ENCODE measurements around the gene INHBB. TPM values are rescaled to one million over a fixed set of nuclear protein-coding genes. Genes with fewer than 3 reads are reported as not detected.

Gene INHBB
- polyA plus RNA-seq, 2 of the 4 experiments (the other 2 are of a cell fraction) = 7.2 to 25.3 TPM

GRCh38 chr2:120348737-120349439, 3.0 kb downstream of the INHBB start:
- ChIA-PET CTCF (interaction anchor here (0.6 to 2.0 kb wide), 6 partner anchors 47 to 723 kb away, joined by 3 to 9 read pairs (median 4); no protein-coding TSS in a partner anchor), POLR2A (interaction anchor here (0.7 to 1.6 kb wide), 2 partner anchors 97 to 727 kb away, joined by 3 to 4 read pairs; no protein-coding TSS in a partner anchor)
- DNase-seq (ENCODE audit: low read depth in 1 of 2, low spot score in 1 of 2) = no peak
- no peak for TF ChIP-seq MAZ (IDR thresholded peaks at IDR 0.05; ENCODE audit: borderline replicate concordance, low read depth, low read length)
- TF ChIP-seq JUN (IDR thresholded peaks at IDR 0.05) = no peak
- no peak for TF ChIP-seq HMGXB4 (CRISPR knock-in tag; IDR thresholded peaks at IDR 0.05; ENCODE audit: borderline replicate concordance)
- no peak for TF ChIP-seq ATOH8 (CRISPR knock-in tag; IDR thresholded peaks at IDR 0.05; ENCODE audit: low read depth)
- no peak for TF ChIP-seq MAX (IDR thresholded peaks at IDR 0.05)
- no peak for TF ChIP-seq HDAC2 (IDR thresholded peaks at IDR 0.05)
- TF ChIP-seq RAD21 (conservative IDR thresholded peaks at IDR 0.05 in 1 of 2, IDR thresholded peaks at IDR 0.05 in 1 of 2) = no peak
- TF ChIP-seq TP53 (CRISPR knock-in tag; IDR thresholded peaks at IDR 0.05) = no peak
- TF ChIP-seq MYC (IDR thresholded peaks at IDR 0.05; ENCODE audit: borderline replicate concordance, low read length) = no peak
- TF ChIP-seq HOXA7 (CRISPR knock-in tag; IDR thresholded peaks at IDR 0.05) = no peak
- no peak for TF ChIP-seq CEBPB (IDR thresholded peaks at IDR 0.05)
- no peak for TF ChIP-seq ZFP36 (IDR thresholded peaks at IDR 0.05; ENCODE audit: borderline replicate concordance, partially characterized antibody)
- TF ChIP-seq TFCP2L1 (CRISPR knock-in tag; IDR thresholded peaks at IDR 0.05) = no peak
- no peak for TF ChIP-seq EP300 (IDR thresholded peaks at IDR 0.05)
- no peak for TF ChIP-seq ZNF302 (CRISPR knock-in tag; IDR thresholded peaks at IDR 0.05)
- TF ChIP-seq NR3C1 (IDR thresholded peaks at IDR 0.05) = no peak
- TF ChIP-seq SREBF2 (IDR thresholded peaks at IDR 0.05) = no peak
- 78% methylated on average over 17 of the region's 27 CpGs for WGBS (ENCODE audit: missing lambda C conversion rate)
- Histone ChIP-seq H3K4me3 (peak overlapping the region; percentile 85; the same call in 2 of the 3 replicates), H3K4me2 (peak overlapping the region; percentile 94), H3K9me3 (no peaks in the 10 kb centered on the region), H3K27ac (peak overlapping the region; percentile 69 to 93; a peak in 5 of 6 replicates), H3K4me1 (peaks cover 34% of the 10 kb centered on the region)
- FAIRE-seq = no peak
- no peak for ATAC-seq

- POLR2A ChIA-PET = no interaction called here
- Histone ChIP-seq H3K4me1 (peaks cover 28% of the 10 kb centered on the region), H3K27ac (no peak overlapping the region; a peak in 1 of 6 replicates), H3K4me3 (no peak overlapping the region), H3K4me2 (no peak overlapping the region), H3K9me3 (no peaks in the 10 kb centered on the region)
- CTCF ChIA-PET = interaction anchor here (0.9 to 1.4 kb wide), 2 partner anchors 46 to 184 kb away, joined by 3 to 4 read pairs; no protein-coding TSS in a partner anchor
- TF ChIP-seq TFCP2L1 (CRISPR knock-in tag; IDR thresholded peaks at IDR 0.05) (no peak), ELK1 (IDR thresholded peaks at IDR 0.05; ENCODE audit: low read depth, low read length) (no peak), CHD2 (IDR thresholded peaks at IDR 0.05; ENCODE audit: low read length, partially characterized antibody) (no peak), EHMT2 (IDR thresholded peaks at IDR 0.05; ENCODE audit: low read depth) (no peak), MAFK (IDR thresholded peaks at IDR 0.05; ENCODE audit: partially characterized antibody) (no peak), HOXB13 (CRISPR knock-in tag; IDR thresholded peaks at IDR 0.05; ENCODE audit: low read depth) (no peak), FOSL2 (IDR thresholded peaks at IDR 0.05) (no peak), FOSL2 (CRISPR knock-in tag; IDR thresholded peaks at IDR 0.05) (no peak), RCOR1 (IDR thresholded peaks at IDR 0.05; ENCODE audit: low read depth, low read length) (no peak), USF2 (IDR thresholded peaks at IDR 0.05) (no peak), NR3C1 (IDR thresholded peaks at IDR 0.05) (no peak), FOSB (CRISPR knock-in tag; IDR thresholded peaks at IDR 0.05) (no peak), POLR2AphosphoS2 (conservative IDR thresholded peaks at IDR 0.05; ENCODE audit: low read length) (no peak), PBX3 (IDR thresholded peaks at IDR 0.05) (no peak), E2F6 (IDR thresholded peaks at IDR 0.05; ENCODE audit: borderline replicate concordance, low read depth) (no peak), PHF8 (IDR thresholded peaks at IDR 0.05; ENCODE audit: borderline replicate concordance, low read depth) (no peak)
- WGBS (ENCODE audit: missing lambda C conversion rate) = 98% methylated on average over 17 of the region's 31 CpGs
- DNase-seq (ENCODE audit: low read depth in 1 of 2, low spot score in 1 of 2) (no peak), FAIRE-seq (no peak), ATAC-seq (no peak)
These were observed 3.5 kb downstream of the INHBB start for GRCh38 chr2:120349440-120349921.
